HG03066 (cell line): Measurements from ENCODE around the gene POLG2.
"Not testable (repeated sequence)": the region's sequence is repeated elsewhere in the genome, so short reads cannot be mapped to it uniquely, and the experiment has no call there.

Experiments
- ATAC-seq: cut with Tn5 transposase; IDR thresholded peaks from one replicate; pipeline ENCODE4 v1.9.1; 2021; ENCODE audit warnings: low read depth; ENCODE audit not compliant: unreplicated experiment

The POLG2 gene

GRCh38 chr17:64491034-64491860 is 5.6 kb downstream of the POLG2 start:
- no peak for ATAC-seq

GRCh38 chr17:64488301-64488700 is 8.6 kb downstream of the POLG2 start:
- ATAC-seq: no peak

- no peak for ATAC-seq
These were observed 12.5 kb downstream of the POLG2 start for GRCh38 chr17:64484380-64484779.

- ATAC-seq: no peak
These were observed 15.9 kb downstream of the POLG2 start for GRCh38 chr17:64480951-64481350.

- ATAC-seq: no peak
These were observed 19.0 kb downstream of the POLG2 start for GRCh38 chr17:64477849-64478248.

GRCh38 chr17:64472564-64472963 is 24.3 kb downstream of the POLG2 start:
- no peak for ATAC-seq

GRCh38 chr17:64471440-64471839 is 25.4 kb downstream of the POLG2 start:
- ATAC-seq: no peak

- ATAC-seq: no peak
These were observed 26.2 kb downstream of the POLG2 start for GRCh38 chr17:64470625-64471024.

GRCh38 chr17:64466834-64467233 is 30.0 kb downstream of the POLG2 start:
- ATAC-seq: not testable (repeated sequence)

GRCh38 chr17:64466019-64466735 is 30.7 kb downstream of the POLG2 start:
- no peak for ATAC-seq

GRCh38 chr17:64461788-64462187 is 35.1 kb downstream of the POLG2 start:
- no peak for ATAC-seq

GRCh38 chr17:64460955-64461354 is 35.9 kb downstream of the POLG2 start:
- no peak for ATAC-seq

- not testable (repeated sequence) for ATAC-seq
These were observed 37.0 kb downstream of the POLG2 start for GRCh38 chr17:64459818-64460217.

- ATAC-seq: no peak
These were observed 37.5 kb downstream of the POLG2 start for GRCh38 chr17:64459284-64459747.

- no peak for ATAC-seq
These were observed 38.1 kb downstream of the POLG2 start for GRCh38 chr17:64458756-64459155.

- ATAC-seq: no peak
These were observed 39.7 kb downstream of the POLG2 start for GRCh38 chr17:64457156-64457555.

- no peak for ATAC-seq
These were observed 40.6 kb downstream of the POLG2 start for GRCh38 chr17:64455993-64456885.

- no peak for ATAC-seq
These were observed 47.3 kb downstream of the POLG2 start for GRCh38 chr17:64449545-64449944.

- no peak for ATAC-seq
These were observed 48.0 kb downstream of the POLG2 start, which contains the start of gene MILR1 for GRCh38 chr17:64448665-64449512. MILR1 (plus strand) TSS chr17:64449115; CDS start chr17:64449169, 54 bp downstream.

- no peak for ATAC-seq
These were observed 49.3 kb downstream of the POLG2 start for GRCh38 chr17:64447526-64447925.
